PFSK-1 (cell line): ENCODE data around the gene SORBS2.

Experiments used
- POLR2AphosphoS5 ChIP-seq: IDR thresholded peaks from 2 replicates; pipeline ENCODE4 v1.6.1; 2012; ENCODE audit warnings: low read depth, mild to moderate bottlenecking, control low read depth, low read length, moderate library complexity
- SIN3A ChIP-seq: IDR thresholded peaks from 2 replicates; pipeline ENCODE4 v1.6.1; 2012; ENCODE audit warnings: mild to moderate bottlenecking, low read length, moderate library complexity, borderline replicate concordance; ENCODE audit not compliant: insufficient read depth
- TAF1 ChIP-seq: IDR thresholded peaks from 2 replicates; pipeline ENCODE4 v1.6.1; 2012; ENCODE audit warnings: low read length, control low read depth, borderline replicate concordance; ENCODE audit not compliant: insufficient read depth

DNA sequence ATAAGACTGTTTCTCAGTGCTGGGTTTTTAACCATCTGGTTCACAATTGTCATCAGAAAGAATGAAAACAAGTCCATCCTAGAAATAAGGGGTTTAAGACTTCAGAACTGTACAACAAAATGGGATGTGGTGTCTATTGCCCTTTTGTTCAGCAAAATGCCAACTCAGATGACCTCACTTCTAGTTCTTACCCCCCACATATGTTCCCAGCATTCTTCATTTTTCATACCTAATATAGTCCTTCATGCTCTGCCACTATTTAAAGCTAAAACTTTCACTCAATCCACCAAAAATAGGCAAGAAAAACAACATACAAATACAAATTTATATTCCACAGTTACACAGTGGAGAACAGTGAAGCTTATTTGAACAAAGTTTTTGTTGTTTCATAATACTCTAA lies 111.4 kb downstream of the SORBS2 start:
- TF ChIP-seq TAF1, result no peak
- TF ChIP-seq POLR2AphosphoS5, result no peak
- TF ChIP-seq SIN3A, result no peak
